Hematopoietic multipotent progenitor cell treated with erythropoietin and hydrocortisone succinate and interleukin-3 and kit ligand, for 15 days (in vitro differentiated cells): Measurements from ENCODE around the gene DNAI4.
"Not testable (repeated sequence)": the region's sequence is repeated elsewhere in the genome, so short reads cannot be mapped to it uniquely, and the experiment has no call there.

Experiments
- DNase-seq: peaks from one replicate; pipeline ENCODE4 v3.0.0-alpha.2; 2015; ENCODE audit warnings: low spot score

DNAI4 gene

GRCh38 chr1:66929691-66929998, 5.0 kb upstream of the DNAI4 start:
- DNase-seq: no peak

- no peak for DNase-seq
Observed at GRCh38 chr1:66929146-66929688, 4.6 kb upstream of the DNAI4 start.

- DNase-seq: no peak
Observed at GRCh38 chr1:66927528-66927927, 2.9 kb upstream of the DNAI4 start.

GRCh38 chr1:66925944-66926343, 1.3 kb upstream of the DNAI4 start:
- DNase-seq: no peak

GRCh38 chr1:66925558-66925910, 878 bp upstream of the DNAI4 start:
- DNase-seq: no peak

GRCh38 chr1:66920543-66920942, 4.1 kb downstream of the DNAI4 start:
- no peak for DNase-seq

- no peak for DNase-seq
Observed at GRCh38 chr1:66919828-66920227, 4.8 kb downstream of the DNAI4 start.

GRCh38 chr1:66919063-66919462, 5.6 kb downstream of the DNAI4 start:
- DNase-seq: no peak

- DNase-seq: no peak
Observed at GRCh38 chr1:66917476-66917875, 7.2 kb downstream of the DNAI4 start.

- DNase-seq: no peak
Observed at GRCh38 chr1:66916320-66916719, 8.3 kb downstream of the DNAI4 start.

- DNase-seq: not testable (repeated sequence)
Observed at GRCh38 chr1:66915203-66915602, 9.5 kb downstream of the DNAI4 start.

- DNase-seq: no peak
Observed at GRCh38 chr1:66893712-66894111, 30.9 kb downstream of the DNAI4 start.

- DNase-seq: no peak
Observed at GRCh38 chr1:66890621-66891020, 34.0 kb downstream of the DNAI4 start.

- no peak for DNase-seq
Observed at GRCh38 chr1:66889030-66889429, 35.6 kb downstream of the DNAI4 start.

GRCh38 chr1:66876664-66877063, 48.0 kb downstream of the DNAI4 start:
- no peak for DNase-seq

- DNase-seq: no peak
Observed at GRCh38 chr1:66873111-66873510, 51.5 kb downstream of the DNAI4 start.

GRCh38 chr1:66872024-66872423, 52.6 kb downstream of the DNAI4 start:
- DNase-seq: not testable (repeated sequence)

GRCh38 chr1:66867501-66867900, 57.2 kb downstream of the DNAI4 start:
- no peak for DNase-seq

GRCh38 chr1:66860529-66860928, 64.1 kb downstream of the DNAI4 start:
- no peak for DNase-seq

- DNase-seq: no peak
Observed at GRCh38 chr1:66853379-66853778, 71.3 kb downstream of the DNAI4 start.

- DNase-seq: no peak
Observed at GRCh38 chr1:66852870-66853269, 71.8 kb downstream of the DNAI4 start.

- no peak for DNase-seq
Observed at GRCh38 chr1:66850989-66851388, 73.7 kb downstream of the DNAI4 start.

- no peak for DNase-seq
Observed at GRCh38 chr1:66848193-66848592, 76.5 kb downstream of the DNAI4 start.

GRCh38 chr1:66840929-66841328, 83.7 kb downstream of the DNAI4 start:
- no peak for DNase-seq

GRCh38 chr1:66834926-66835325, 89.7 kb downstream of the DNAI4 start:
- no peak for DNase-seq
